Osteocyte (in vitro differentiated cells): Measurements from ENCODE around the gene DAB2IP. TPM values are rescaled to one million over a fixed set of nuclear protein-coding genes. Genes with fewer than 3 reads are reported as not detected.

Source experiments
- DNase-seq: peaks from one replicate; pipeline ENCODE4 v3.0.0; 2021; ENCODE audit warnings: mixed read lengths; ENCODE audit not compliant: unreplicated experiment; ENCODE audit errors: extremely low spot score
- H3K27ac Mint-ChIP-seq: one replicate; pipeline ENCODE4 v1.8.0; 2021; ENCODE audit warnings: mild to moderate bottlenecking, mixed read lengths; ENCODE audit not compliant: unreplicated experiment
- H3K27me3 Mint-ChIP-seq: one replicate; pipeline ENCODE4 v1.8.0; 2021; ENCODE audit warnings: mixed read lengths; ENCODE audit not compliant: unreplicated experiment
- H3K36me3 Mint-ChIP-seq: one replicate; pipeline ENCODE4 v1.8.0; 2021; ENCODE audit warnings: mixed read lengths; ENCODE audit not compliant: unreplicated experiment
- H3K4me1 Mint-ChIP-seq: one replicate; pipeline ENCODE4 v1.8.0; 2021; ENCODE audit warnings: mixed read lengths; ENCODE audit not compliant: unreplicated experiment
- H3K4me3 Mint-ChIP-seq: one replicate; pipeline ENCODE4 v1.8.0; 2021; ENCODE audit warnings: mild to moderate bottlenecking, moderate library complexity, mixed read lengths; ENCODE audit not compliant: unreplicated experiment
- H3K9me3 Mint-ChIP-seq: one replicate; pipeline ENCODE4 v1.8.0; 2021; ENCODE audit warnings: mixed read lengths; ENCODE audit not compliant: unreplicated experiment
- CTCF ChIP-seq: fragments of 200-600 bp; sonication (generic); IDR thresholded peaks from 2 replicates; pipeline ENCODE4 v1.5.0; 2021; ENCODE audit warnings: antibody characterized with exemption, mild to moderate bottlenecking, moderate library complexity
- total RNA-seq: library from RNA; stranded (reverse); gene quantifications from 2 replicates; pipeline ENCODE4 v1.2.1, GENCODE V29; 2021

Gene DAB2IP
- total RNA-seq, 1 donor from 2014 or later: 43.6 TPM

- no peak overlapping the region for H3K4me3 Mint-ChIP-seq
- H3K9me3 Mint-ChIP-seq: no peaks in the 10 kb centered on the region
- no peak for DNase-seq
- H3K27me3 Mint-ChIP-seq: no peaks in the 10 kb centered on the region
- peaks cover 18% of the 10 kb centered on the region for H3K4me1 Mint-ChIP-seq
- H3K27ac Mint-ChIP-seq: no peak overlapping the region
- no peak for TF ChIP-seq CTCF
- no peaks in the 10 kb centered on the region for H3K36me3 Mint-ChIP-seq
Observed at GRCh38 chr9:121694600-121694999, 43.2 kb downstream of the DAB2IP start.

GRCh38 chr9:121696930-121697329 is 45.5 kb downstream of the DAB2IP start:
- no peak for DNase-seq
- no peaks in the 10 kb centered on the region for H3K27me3 Mint-ChIP-seq
- H3K27ac Mint-ChIP-seq: no peak overlapping the region
- no peaks in the 10 kb centered on the region for H3K9me3 Mint-ChIP-seq
- TF ChIP-seq CTCF: no peak
- no peak overlapping the region for H3K4me3 Mint-ChIP-seq
- H3K4me1 Mint-ChIP-seq: peaks cover 39% of the 10 kb centered on the region
- H3K36me3 Mint-ChIP-seq: no peaks in the 10 kb centered on the region

- TF ChIP-seq CTCF: no peak
- H3K27ac Mint-ChIP-seq: no peak overlapping the region
- H3K27me3 Mint-ChIP-seq: no peaks in the 10 kb centered on the region
- peak overlapping the region; percentile 71 for H3K4me3 Mint-ChIP-seq
- no peaks in the 10 kb centered on the region for H3K36me3 Mint-ChIP-seq
- H3K9me3 Mint-ChIP-seq: no peaks in the 10 kb centered on the region
- DNase-seq: no peak
- peaks cover 28% of the 10 kb centered on the region for H3K4me1 Mint-ChIP-seq
Observed at GRCh38 chr9:121698627-121699570, 47.5 kb downstream of the DAB2IP start.

- H3K27ac Mint-ChIP-seq: no peak overlapping the region
- no peak for TF ChIP-seq CTCF
- no peaks in the 10 kb centered on the region for H3K27me3 Mint-ChIP-seq
- DNase-seq: no peak
- no peaks in the 10 kb centered on the region for H3K9me3 Mint-ChIP-seq
- no peaks in the 10 kb centered on the region for H3K36me3 Mint-ChIP-seq
- H3K4me3 Mint-ChIP-seq: peak overlapping the region; percentile 79
- peaks cover 28% of the 10 kb centered on the region for H3K4me1 Mint-ChIP-seq
Observed at GRCh38 chr9:121699571-121700164, 48.2 kb downstream of the DAB2IP start.

GRCh38 chr9:121700165-121700831 is 48.9 kb downstream of the DAB2IP start:
- H3K27me3 Mint-ChIP-seq: no peaks in the 10 kb centered on the region
- TF ChIP-seq CTCF: peak; percentile 67
- no peaks in the 10 kb centered on the region for H3K36me3 Mint-ChIP-seq
- no peak for DNase-seq
- no peaks in the 10 kb centered on the region for H3K9me3 Mint-ChIP-seq
- peaks cover 28% of the 10 kb centered on the region for H3K4me1 Mint-ChIP-seq
- H3K4me3 Mint-ChIP-seq: peak overlapping the region; percentile 79
- no peak overlapping the region for H3K27ac Mint-ChIP-seq
